UCSD-AML1 (cell line): Measurements from ENCODE around the gene MEST.
"Not testable (repeated sequence)": the region's sequence is repeated elsewhere in the genome, so short reads cannot be mapped to it uniquely, and the experiment has no call there.

Experiments used
- DNase-seq: peaks from one replicate; lab custom pipeline; 2025; ENCODE audit not compliant: unreplicated experiment; lab: John Stamatoyannopoulos, UW

MEST gene

DNA sequence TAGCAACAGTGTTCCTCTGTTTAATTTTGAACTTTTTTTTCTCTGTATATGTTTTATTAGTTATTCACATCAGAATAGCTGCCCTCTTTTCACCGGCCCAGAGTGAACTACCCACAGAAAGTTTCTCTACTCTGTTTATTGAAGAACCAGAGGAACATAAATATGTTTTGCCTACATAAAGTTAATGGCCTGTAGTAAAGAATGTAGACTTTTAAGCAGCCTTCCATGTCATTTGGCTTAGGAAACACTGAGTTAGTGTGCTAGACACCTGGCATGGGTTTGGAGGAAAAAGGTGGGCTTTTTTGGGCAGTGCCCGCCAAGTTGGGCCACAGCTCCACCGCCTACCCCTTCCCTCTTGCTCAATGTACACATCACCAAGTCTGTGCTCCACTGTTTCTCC is 8.9 kb upstream of the MEST start:
- no peak for DNase-seq

DNA sequence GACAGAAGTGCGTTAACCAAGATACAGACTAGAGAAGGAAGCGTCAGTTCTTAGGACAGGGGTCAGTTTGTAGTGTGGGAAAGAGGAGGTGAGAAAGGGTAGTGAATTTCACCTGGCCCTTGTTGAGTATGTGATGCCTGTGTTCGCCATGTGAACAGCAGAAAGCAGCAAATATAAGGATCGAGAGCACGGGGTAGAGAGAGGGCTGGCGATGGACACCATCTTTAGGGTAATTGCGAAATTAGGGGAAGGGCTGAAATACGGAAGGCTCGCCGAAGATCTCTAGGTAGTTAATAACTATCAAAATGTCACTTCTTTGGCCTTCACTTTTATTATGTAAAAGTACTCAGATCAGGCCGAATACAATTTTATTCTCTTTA is 6.2 kb upstream of the MEST start:
- DNase-seq, result no peak

- no peak for DNase-seq
Measured at GRCh38 chr7:130486114-130486953, 5.6 kb upstream of the MEST start.

GRCh38 chr7:130486954-130487436 is 4.9 kb upstream of the MEST start:
- DNase-seq, result no peak

GRCh38 chr7:130488392-130489139 is 3.3 kb upstream of the MEST start:
- DNase-seq, result no peak

GRCh38 chr7:130489140-130489983 is 2.5 kb upstream of the MEST start:
- no peak for DNase-seq

DNA sequence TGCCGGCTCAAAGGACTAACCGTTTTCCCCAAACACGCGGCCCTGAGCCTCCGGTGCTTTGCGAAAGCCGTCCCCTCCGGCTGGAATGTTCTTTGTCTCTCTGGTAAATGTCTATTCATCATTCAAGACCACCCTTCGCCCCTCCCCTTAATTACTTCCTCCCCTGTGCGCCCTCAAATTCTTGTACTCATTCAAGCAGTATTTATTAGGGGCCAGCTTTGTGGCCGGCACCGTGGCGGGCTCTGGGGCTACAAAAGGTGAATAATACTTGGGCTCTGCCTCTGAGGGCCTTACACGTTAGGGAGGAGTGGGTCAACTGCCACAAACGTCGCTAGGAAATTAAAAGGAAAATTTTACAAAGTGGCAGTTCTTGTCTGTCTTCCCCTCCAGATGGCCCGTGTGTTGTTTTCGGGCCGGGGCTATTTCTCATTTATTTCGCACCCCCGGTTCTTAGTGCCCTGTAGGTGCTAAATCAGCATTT is 1.5 kb upstream of the MEST start:
- no peak for DNase-seq

DNA sequence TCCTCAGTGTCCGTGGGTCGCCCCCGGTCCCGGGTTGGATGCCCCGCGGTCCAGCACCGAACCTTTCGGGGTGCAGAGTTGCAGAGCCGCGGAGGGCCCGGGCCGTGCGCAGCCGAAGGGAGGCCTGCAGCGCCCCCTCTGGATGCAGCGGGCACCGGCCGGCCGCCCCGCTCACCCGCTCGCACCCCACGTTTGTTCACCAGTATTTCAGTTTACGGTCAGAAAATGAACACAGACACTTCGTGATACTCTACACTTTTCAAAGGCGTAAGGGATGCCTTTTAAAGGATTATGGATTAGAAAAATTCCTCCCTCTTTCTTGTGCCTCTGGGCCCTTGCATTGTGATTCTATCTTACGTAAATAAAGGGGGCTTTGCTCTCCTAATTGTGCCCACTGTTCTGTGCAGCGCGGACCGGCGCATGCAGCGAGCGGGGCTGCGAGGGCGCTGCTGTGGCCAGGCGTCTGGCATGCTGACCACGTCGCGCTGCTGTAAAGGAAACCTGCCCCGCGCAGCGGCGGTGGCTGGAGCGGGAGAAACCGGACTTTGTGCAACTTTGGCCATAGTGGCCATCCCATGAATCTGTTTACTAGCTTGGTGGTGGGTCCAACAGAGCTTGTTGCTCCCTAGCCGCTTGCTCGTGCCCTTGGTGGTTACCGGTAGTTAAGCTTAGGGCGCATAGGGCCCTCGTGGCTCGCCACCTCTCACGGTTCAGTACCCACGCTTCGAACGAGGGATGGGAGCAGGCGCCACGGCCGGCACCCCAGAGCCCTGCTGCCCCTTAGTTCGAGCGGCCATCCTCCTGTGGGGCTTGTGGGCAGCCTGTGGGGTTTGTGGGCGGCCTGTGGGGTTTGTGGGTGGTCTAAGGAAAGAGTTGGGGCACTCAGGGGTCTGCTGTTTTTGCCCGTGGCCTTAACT is 739 bp upstream of the MEST start:
- DNase-seq, result no peak

DNA sequence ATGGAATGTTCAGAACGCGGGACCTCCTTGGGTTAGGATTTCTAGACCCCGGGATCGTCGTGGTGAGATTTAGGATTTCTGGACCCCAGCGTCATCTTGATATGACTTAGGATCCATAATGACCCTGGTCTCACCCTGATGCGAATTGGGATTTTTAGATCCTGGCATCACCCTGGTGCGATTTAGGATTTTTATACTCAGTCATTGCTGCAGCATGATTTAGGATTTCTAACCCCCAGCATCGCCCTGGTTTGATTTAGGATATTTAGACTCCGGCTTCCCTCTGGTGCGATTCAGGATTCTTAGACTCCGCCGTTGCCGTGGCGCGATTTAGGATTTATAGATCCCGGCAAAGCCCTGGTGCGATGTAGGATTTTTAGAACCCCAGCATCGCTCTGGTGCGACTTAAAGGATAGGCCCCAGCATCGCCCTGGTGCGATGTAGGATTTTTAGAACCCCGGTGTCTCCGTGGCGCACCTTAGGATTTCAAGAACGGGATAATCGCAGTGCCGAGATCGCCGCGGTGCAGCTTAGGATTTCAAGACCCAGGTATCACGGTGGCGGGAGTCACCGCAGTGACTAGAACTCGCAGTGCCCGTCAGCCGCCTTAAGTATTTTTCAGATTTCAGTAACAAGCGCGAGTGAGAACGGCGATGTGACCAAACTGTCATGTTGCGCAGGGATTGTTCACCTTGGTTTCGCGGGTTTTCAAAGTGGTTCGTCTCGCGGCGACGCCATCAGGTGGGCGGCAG is 814 bp downstream of the MEST start:
- DNase-seq, result no peak

DNA sequence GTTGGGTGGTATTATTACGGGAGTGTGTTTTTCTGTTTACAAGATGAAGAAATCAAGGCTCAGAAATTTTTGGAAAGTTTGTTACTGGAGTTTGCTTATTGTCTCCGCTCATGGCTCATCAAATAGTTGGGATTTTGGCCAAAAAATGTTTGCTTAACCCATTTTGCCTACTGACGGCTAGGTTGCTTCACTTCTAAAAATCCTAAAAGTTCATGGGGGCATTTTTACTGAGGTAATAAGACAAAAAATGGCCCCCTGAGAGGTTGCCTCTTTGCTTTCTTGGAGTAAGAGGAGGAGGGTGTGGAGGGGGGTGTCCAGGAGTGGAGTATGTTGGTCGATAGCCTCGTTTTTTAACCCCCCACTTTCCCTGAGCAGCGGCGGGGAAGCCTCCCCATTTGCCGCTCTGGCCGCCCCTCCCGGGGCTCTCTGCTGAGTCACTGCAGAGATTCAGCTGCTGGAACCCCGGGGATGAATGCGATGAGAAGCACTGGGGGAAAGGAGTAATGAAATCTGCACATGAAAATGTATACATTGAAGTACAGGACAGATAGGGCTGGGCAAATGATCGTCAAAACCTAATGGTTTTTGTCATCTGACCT is 1.5 kb downstream of the MEST start:
- DNase-seq, result no peak

GRCh38 chr7:130494431-130494858 is 2.6 kb downstream of the MEST start:
- DNase-seq, result no peak

DNA sequence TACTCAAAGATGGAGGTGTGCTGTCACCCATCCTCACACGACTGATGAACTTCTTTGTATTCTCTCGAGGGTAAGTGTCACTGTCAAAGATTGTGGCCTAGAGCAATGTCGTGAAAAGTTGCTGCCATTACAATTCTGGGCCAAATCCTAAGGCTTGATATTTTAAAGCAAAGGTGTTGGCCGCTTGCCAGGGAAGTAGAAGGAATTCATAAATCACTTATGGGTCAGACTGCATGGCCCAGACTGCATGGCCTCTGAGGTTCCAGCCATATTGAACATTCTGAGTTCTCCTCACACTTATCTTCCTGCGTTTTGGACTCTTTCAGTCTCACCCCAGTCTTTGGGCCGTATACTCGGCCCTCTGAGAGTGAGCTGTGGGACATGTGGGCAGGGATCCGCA is 8.6 kb downstream of the MEST start:
- DNase-seq, result no peak

GRCh38 chr7:130500910-130501309 is 9.0 kb downstream of the MEST start:
- no peak for DNase-seq

DNA sequence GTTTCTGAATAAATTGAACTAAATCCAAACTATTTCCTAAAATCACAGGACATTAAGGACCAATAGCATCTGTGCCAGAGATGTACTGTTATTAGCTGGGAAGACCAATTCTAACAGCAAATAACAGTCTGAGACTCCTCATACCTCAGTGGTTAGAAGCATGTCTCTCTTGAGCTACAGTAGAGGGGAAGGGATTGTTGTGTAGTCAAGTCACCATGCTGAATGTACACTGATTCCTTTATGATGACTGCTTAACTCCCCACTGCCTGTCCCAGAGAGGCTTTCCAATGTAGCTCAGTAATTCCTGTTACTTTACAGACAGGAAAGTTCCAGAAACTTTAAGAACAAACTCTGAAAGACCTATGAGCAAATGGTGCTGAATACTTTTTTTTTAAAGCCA is 13.9 kb downstream of the MEST start:
- no peak for DNase-seq

DNA sequence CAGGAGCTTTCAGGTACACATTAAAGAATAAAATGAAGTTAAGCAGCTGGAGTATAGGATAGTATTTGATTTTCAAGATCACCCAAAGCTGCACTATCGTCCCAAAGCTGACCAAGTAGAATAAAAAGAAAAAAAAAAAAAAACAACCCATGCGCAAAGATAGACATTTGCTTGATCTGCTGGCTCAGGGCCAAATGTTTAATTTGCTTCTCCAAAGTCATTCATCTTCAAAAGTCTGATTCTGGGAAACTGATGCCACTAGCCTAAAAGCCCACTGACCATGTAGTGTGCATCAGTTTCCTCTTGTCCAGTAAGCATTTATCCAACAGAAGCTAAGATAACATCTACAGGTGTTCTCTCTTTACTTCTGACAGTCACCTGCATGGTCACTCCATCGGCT is 14.5 kb downstream of the MEST start:
- DNase-seq, result no peak

GRCh38 chr7:130512038-130512437 is 20.2 kb downstream of the MEST start:
- not testable (repeated sequence) for DNase-seq

GRCh38 chr7:130513447-130513846 is 21.6 kb downstream of the MEST start:
- DNase-seq, result no peak

DNA sequence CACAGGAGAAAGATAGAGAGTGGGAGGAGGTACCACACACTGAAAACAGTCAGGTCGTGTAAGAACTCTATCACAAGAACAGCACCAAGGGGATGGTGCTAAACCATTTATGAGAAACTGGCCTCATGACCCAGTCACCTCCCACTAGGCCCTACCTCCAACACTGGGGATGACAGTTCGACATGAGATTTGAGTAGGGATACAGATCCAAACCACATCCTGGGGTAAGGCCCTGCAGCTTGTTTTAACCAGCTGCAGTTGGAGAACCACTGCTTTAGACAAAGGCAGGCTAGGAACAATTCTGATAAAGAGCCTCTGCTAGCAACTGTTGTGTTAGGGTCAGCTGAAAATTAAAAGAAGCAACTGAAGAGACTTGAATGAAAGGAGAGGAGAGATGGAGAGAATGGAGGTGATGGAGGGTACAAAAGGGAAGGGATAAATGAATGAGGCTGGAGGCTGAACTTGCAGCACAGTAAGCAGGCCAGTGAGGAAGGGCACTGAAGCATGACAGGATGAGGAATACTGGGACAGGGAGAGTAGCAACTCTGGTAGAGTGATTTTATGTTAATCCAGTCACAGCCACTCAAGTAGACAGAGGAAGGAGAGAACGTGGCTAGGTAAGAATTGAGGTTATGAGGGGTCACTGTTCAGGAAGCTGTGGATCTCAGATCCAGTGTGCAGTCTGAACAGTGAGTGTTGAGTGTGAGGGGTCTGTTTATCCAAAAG is 23.6 kb downstream of the MEST start:
- DNase-seq, result no peak
